HAP-1 (cell line): ENCODE results near the gene NAP1L4.

Experiments used
- DNase-seq, 2 experiments: peaks; one replicate each; pipeline ENCODE4 v3.0.0-alpha.2; 2016 to 2020; ENCODE audit warnings: low spot score in 2 of 2
- H3K27me3 ChIP-seq: fragments of 250-450 bp; sonication (Bioruptor Pico); 2 replicates; pipeline ENCODE4 v1.5.1; 2020; ENCODE audit warnings: low read depth, mild to moderate bottlenecking, moderate library complexity
- H3K36me3 ChIP-seq: fragments of 250-450 bp; sonication (Bioruptor Pico); replicated peaks from 2 replicates; pipeline ENCODE4 v1.5.1; 2020; ENCODE audit warnings: mild to moderate bottlenecking
- H3K4me1 ChIP-seq: fragments of 250-450 bp; sonication (Bioruptor Pico); 2 replicates; pipeline ENCODE4 v1.5.1; 2020; ENCODE audit warnings: mild to moderate bottlenecking
- H3K4me3 ChIP-seq: fragments of 250-450 bp; sonication (Bioruptor Pico); 2 replicates; pipeline ENCODE4 v1.5.1; 2020; ENCODE audit warnings: mild to moderate bottlenecking, moderate library complexity
- H3K9me3 ChIP-seq: fragments of 250-450 bp; sonication (Bioruptor Pico); 2 replicates; pipeline ENCODE4 v1.5.1; 2020; ENCODE audit warnings: mild to moderate bottlenecking, moderate library complexity
- in situ Hi-C: fragments of 300-500 bp; cut with MboI; formaldehyde crosslinking; loops from 3 replicates; pipeline ENCODE4 v1.14.3; 2020; ENCODE audit warnings: low sequenced_read_pairs, inconsistent platforms, mixed read lengths

The NAP1L4 gene

DNA sequence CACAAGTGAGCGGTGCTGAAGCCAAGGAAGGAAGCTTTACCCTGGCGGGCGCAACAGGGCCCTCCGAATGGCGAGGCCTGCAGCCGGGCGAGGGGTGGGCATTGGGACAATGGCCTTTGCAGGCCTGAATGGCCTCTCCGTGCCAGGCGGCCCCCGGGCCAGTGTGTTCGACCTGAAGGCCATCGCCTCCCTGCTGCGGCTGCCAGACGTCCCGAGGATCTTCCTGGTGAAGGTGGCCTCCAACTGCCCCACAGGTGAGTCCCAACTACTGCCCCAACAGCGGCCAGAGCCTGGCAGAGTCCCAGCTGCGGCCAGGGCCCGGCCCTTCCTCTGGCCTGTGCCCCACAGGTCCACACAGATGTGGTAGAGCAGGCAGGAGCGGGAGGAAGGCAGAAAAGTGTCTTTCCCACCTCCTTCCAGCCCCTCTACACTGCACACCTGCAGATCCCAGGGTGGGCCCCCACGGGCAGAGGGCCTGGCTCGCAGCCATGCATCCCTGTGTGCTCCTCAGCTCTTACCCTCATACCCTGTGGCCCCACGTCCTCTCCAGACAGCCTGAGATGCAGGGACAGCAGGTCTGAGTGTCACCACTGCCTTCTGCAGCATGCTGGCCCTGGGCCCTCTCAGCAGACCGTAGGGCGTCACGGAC, 74.2 kb downstream of the NAP1L4 start:
- no peaks in the 10 kb centered on the region for H3K36me3 ChIP-seq
- no peaks in the 10 kb centered on the region for H3K4me1 ChIP-seq
- no peak for DNase-seq
- in situ Hi-C loops, result no loop called here
- H3K9me3 ChIP-seq, result no peaks in the 10 kb centered on the region
- H3K27me3 ChIP-seq, result no peaks in the 10 kb centered on the region
- no peak overlapping the region for H3K4me3 ChIP-seq

DNA sequence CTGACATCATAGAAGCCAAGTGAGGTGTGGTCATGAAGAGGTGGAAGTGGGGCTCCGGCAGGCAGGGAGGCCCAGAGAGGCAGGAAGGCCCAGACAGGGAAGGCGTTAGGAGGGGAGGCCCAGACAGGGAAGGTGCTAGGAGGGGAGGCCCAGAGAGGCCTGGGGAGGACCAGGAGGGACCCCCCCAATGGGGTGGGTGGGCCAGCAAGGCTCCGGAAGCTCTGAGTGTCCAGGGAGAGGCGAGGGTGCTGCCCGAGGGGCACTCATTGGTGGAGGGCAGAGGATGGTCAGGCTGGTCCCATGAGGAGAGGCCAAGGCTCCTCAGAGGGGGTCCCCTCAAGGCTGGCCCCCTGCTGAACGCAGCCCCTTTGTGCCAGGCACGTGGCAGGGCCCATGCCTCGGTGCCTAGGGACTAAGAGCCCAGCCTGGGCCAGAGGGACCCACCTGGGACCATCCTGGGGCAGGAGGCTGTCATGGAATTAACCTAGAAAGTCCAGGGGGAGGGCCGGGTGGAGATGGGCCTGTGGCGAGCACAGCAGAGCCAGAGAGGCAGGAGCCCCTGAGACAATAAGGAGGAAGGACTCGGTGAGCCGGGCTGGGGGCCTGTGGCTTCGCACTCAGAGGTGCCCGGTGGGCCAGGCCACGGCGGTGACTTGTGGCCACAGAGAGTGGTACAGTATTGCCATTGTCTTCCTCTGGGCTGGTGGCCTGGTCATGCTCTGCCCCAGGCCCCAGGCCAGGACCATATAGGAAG, 75.1 kb downstream of the NAP1L4 start:
- Histone ChIP-seq H3K36me3 (no peaks in the 10 kb centered on the region), H3K27me3 (no peaks in the 10 kb centered on the region), H3K4me1 (no peaks in the 10 kb centered on the region), H3K4me3 (no peak overlapping the region), H3K9me3 (no peaks in the 10 kb centered on the region)
- in situ Hi-C loops, result no loop called here
- DNase-seq, result no peak

DNA sequence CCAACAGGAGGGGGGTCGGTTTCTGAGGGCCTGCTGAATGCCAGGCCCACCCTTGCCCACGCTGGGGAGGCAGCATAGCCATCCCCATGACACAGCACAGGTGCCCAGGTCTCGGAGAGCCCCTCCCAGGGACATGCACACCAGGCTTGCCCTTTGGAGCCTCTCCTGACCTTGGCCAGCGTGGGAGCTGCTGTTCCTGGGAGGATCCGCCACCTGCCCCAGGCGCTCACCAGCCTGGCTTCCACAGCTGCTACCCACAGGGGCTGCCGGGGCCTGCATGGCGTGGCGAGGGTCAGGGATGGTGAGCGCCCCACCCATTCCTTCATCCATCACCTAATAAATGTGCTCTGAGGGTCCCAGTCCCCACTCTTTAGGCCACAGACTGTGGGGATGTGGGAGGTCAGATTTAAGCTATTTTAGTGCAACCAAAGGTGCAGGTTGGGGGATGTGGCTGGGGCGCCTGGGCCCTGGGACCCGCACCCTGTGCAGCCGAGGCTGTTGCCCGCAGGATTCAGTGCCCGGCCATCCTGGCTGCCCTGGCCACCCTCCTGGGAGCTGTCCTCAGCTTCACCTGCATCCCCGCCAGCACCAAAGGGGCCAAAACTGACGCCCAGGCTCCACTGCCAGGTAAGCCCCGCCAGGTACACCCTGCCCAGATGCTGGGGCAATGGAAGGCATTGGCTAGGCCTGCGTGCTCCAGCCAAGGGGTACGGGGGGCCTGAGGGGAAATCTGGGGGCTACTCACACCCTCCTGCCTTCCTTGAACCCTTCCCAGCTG, 75.8 kb downstream of the NAP1L4 start:
- in situ Hi-C loops, result no loop called here
- Histone ChIP-seq H3K4me3 (no peak overlapping the region), H3K4me1 (no peaks in the 10 kb centered on the region), H3K27me3 (no peaks in the 10 kb centered on the region), H3K36me3 (no peaks in the 10 kb centered on the region), H3K9me3 (no peaks in the 10 kb centered on the region)
- DNase-seq, result no peak

DNA sequence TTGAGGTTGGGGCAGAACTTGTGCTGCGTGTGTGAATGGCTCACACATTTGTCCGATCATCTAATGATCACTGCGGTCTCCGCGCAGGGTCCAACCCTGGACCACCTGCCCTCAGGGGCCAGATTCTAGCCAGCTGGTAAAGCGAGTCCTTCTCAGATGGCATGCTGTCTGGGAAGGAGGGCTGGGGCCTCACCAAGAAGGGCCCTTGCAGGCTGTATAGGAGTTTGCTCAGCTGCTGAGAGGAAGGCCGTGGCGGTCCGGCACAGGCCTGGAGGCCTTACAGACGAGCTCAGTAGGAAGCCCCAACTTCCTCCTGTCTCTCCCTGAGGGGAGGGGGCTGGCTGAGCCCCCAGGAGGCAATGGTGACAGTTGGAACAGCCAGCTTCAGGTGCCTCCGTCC, 76.7 kb downstream of the NAP1L4 start:
- no peak for DNase-seq
- Histone ChIP-seq H3K36me3 (no peaks in the 10 kb centered on the region), H3K27me3 (no peaks in the 10 kb centered on the region), H3K4me1 (no peaks in the 10 kb centered on the region), H3K4me3 (no peak overlapping the region), H3K9me3 (no peaks in the 10 kb centered on the region)
- in situ Hi-C loops, result no loop called here

DNA sequence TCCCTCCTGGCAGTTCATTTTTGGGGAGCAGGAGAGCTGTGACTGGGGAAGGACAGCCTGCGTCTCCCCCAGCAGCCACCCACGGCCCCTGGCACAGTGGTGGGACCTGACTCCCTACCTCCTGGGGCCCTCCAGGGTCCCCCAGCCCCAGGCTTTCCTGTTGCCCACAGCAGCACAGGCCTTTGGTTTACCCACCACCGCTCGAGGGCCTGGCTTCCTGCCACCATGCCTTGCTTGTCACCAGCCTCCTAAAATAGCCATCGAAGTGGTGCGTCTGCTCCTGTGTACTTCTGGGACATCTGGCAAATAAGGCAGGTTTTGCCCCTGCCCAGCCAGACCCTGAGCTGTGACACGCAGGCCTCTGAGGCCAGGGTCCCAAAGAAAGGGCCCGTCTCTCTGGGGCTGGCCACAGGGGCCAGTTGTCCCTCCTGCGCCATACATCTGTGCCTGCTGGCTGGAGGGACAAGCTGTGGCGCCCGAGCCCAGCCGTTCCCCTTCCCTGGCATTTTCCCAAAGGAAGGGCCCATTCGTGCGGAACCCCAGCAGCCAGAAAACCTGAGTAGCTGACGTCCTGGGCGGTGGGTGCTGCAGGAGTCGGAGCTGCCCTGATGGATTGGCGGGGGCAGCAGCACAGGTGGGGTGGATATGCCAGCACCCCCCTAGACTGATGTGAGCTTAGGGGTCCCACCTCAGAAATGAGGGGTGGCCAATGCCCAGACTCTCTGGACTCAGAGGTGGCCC, 77.5 kb downstream of the NAP1L4 start:
- in situ Hi-C loops, result no loop called here
- DNase-seq, result no peak
- no peaks in the 10 kb centered on the region for H3K27me3 ChIP-seq
- no peaks in the 10 kb centered on the region for H3K9me3 ChIP-seq
- no peaks in the 10 kb centered on the region for H3K36me3 ChIP-seq
- no peaks in the 10 kb centered on the region for H3K4me1 ChIP-seq
- H3K4me3 ChIP-seq, result no peak overlapping the region

DNA sequence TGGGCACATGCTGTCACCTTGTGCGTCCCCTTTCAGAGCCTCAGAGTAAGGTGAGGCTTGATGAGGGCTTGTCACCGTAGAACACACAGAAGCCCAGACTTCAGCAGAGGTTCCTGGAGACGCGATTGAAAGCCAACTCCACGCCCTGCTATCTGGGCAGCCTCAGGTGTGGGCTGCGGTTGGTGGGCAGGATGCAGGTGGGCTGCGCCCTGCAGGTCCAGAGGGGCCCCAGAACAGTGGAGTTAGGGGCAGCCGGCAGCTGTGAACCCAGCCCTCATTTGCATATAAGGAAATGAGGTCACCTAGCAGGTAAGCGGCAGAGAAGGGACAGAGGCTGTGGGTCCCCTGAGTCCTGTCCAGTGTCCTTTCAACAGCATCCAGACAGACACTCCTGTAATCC, 78.4 kb downstream of the NAP1L4 start:
- no peaks in the 10 kb centered on the region for H3K27me3 ChIP-seq
- H3K9me3 ChIP-seq, result no peaks in the 10 kb centered on the region
- in situ Hi-C loops, result no loop called here
- no peaks in the 10 kb centered on the region for H3K36me3 ChIP-seq
- no peak for DNase-seq
- H3K4me1 ChIP-seq, result no peaks in the 10 kb centered on the region
- H3K4me3 ChIP-seq, result no peak overlapping the region

DNA sequence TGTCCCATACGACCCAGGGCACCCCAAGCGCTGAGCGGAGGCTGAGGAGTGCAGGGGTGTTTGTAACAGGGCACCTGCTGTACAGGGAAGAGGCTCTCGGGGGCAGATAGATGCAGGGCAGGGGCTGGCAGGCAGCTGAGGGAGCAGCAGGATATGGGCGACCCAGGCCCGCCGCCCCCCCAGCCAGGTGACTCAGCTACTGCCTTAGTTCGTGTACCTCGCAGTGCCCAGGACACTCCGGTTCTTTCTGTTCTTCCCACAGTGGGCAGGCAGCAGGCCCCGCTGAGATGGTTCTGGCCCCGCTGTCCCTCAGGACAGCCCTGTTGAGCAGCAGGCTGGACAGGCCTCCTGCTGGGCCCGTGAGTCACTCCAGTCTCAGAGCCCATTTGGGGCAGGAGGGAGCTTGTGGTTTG, 79.1 kb downstream of the NAP1L4 start:
- Histone ChIP-seq H3K36me3 (no peaks in the 10 kb centered on the region), H3K27me3 (no peaks in the 10 kb centered on the region), H3K4me1 (no peaks in the 10 kb centered on the region), H3K9me3 (no peaks in the 10 kb centered on the region), H3K4me3 (no peak overlapping the region)
- in situ Hi-C loops, result no loop called here
- no peak for DNase-seq

DNA sequence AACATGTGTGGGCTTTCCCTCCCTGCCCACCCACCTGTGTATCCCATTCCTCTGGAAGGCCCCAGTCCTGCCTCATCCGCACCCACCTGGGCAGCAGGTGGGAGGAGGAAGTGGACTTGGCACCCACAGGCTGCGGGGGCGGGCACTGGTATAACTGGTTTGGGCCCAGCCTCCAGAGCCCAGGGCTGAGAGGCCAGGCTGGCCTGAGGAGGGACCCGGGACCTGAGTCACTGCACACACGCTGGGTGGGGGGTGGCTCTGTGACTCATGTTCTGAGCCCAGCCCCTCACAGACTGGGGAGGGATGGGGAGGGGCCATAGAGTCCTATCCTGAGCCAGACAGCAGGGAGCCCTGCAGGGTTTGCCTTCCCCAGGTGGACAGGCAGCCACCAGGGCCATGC, 79.6 kb downstream of the NAP1L4 start:
- H3K36me3 ChIP-seq, result no peaks in the 10 kb centered on the region
- no peaks in the 10 kb centered on the region for H3K9me3 ChIP-seq
- no peaks in the 10 kb centered on the region for H3K27me3 ChIP-seq
- H3K4me1 ChIP-seq, result no peaks in the 10 kb centered on the region
- in situ Hi-C loops, result no loop called here
- no peak for DNase-seq
- H3K4me3 ChIP-seq, result no peak overlapping the region

DNA sequence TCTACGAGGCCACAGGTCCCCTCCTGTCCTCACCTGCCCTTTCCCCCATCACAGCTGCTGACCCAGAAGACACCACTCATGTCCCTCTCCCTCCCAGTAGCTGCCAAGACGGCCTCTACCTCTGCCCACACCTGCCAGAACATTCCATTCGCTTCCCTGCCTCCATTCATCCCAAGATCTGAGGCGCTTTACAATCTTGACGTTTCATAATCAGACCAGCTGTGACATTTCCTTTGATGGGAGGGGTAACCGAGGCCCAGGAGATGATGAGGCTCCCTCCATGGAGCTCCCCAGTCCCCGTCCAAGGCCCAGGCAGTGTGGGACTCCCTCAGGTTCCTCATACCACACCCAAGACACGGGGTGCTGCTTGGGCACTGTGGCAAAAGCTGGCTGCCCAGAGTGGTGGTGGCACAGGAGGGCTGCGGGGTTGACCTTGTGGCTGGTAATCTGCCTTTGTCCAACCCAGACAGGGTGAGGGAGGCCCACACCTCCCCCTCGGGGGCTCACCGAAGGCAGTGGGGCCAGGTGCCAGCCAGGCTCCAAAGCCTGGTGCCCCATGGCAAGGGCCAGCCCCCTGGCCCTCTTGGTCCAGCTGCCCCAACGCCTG, 80.2 kb downstream of the NAP1L4 start:
- H3K36me3 ChIP-seq, result no peaks in the 10 kb centered on the region
- in situ Hi-C loops, result no loop called here
- no peak overlapping the region for H3K4me3 ChIP-seq
- no peaks in the 10 kb centered on the region for H3K27me3 ChIP-seq
- no peaks in the 10 kb centered on the region for H3K4me1 ChIP-seq
- DNase-seq, result no peak
- H3K9me3 ChIP-seq, result no peaks in the 10 kb centered on the region

DNA sequence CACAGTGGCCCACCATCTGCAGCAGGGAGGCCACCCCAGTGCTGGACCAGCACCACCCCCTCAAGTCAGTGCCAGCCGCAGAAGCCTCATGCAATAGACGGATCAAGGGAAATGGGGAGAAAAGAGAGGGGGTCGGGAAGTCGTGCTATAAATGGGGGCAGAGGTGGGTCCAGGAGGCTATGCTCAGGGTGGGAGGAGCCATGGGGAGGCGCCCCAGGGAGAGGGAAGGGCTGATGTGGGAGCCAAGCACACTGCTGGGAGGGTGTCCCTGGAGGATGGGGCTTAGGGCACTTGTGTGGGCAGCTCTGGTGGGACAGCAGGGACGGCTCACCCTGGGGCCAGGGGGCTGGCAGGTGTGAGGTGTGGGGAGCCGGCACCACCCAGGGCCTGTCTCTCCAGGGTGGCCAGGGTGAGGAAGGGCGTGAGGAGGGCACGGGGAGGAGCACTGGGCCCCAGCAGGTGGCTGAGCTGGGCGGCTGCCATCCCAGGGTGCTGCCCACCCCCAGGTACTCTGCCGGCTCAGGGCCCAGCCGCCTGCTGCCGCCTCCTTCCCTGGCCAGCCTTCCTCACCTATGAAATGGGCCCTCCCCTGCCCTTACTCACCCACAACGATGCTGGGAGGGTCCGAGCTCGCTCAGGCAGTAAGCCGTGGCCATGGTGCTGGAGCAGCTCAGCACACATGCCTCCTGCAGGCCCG, 80.9 kb downstream of the NAP1L4 start:
- Histone ChIP-seq H3K9me3 (no peaks in the 10 kb centered on the region), H3K4me1 (no peaks in the 10 kb centered on the region), H3K4me3 (no peak overlapping the region), H3K27me3 (no peaks in the 10 kb centered on the region), H3K36me3 (no peaks in the 10 kb centered on the region)
- in situ Hi-C loops, result no loop called here
- DNase-seq, result no peak

DNA sequence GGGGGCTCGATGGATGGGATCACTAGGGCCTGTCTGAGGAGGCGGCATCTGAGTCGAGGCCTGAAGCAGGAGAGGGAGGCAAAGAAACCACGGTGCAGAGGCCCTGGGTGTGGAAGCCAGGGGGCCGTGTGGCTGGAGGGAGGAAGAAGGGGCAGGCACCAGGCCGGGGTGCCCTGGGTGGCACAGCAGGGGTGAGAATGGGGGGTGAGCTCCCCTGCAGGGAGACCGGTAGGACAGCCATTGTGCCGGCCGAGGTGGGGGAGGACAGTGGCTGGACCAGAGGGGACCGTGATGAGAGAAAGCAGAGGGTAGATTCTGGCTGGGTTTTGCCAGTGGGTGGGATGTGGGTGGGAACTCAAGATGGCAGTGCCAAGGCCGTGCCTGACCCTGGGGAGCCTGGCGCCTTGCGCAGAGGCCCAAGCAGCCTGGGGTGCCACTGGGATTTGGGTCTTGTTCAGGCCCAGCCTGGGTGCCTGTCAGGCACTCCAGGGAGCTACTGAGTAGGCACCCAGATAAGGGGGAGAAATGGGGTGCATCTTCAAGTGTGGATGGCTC, 81.7 kb downstream of the NAP1L4 start:
- DNase-seq, result no peak
- H3K4me1 ChIP-seq, result no peaks in the 10 kb centered on the region
- no peaks in the 10 kb centered on the region for H3K9me3 ChIP-seq
- no peak overlapping the region for H3K4me3 ChIP-seq
- in situ Hi-C loops, result no loop called here
- H3K27me3 ChIP-seq, result no peaks in the 10 kb centered on the region
- H3K36me3 ChIP-seq, result no peaks in the 10 kb centered on the region

DNA sequence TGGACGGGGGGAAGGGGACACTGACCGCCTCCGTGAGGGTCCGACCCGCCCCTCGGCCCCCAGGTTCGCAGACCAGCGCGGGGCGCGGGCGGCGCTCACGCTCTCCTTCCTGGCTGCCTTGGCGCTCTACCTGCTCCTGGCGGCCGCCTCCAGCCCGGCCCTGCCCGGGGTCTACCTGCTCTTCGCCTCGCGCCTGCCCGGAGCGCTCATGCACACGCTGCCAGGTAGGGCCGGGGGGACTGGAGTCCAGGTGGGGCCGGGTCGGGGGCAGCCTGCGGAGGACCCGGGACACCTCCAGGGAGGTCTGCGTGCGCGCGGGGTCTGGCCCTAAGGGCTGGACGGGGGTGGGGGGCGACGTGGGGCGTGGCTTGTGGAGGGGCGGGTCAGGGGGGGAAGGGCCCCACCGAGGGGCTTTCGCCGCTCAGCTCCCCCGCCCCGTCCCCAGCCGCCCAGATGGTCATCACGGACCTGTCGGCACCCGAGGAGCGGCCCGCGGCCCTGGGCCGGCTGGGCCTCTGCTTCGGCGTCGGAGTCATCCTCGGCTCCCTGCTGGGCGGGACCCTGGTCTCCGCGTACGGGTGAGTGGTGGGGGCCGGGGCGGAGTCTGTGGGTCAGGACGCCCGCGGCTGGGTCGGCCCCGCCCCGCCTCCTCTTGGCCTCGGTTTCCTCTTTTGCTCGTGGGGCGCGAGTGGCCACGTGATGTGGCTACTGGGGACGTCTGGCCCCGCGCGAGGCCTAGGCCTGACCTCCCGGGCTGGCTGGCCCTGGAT, 82.8 kb downstream of the NAP1L4 start:
- DNase-seq, result no peak
- H3K4me1 ChIP-seq, result no peaks in the 10 kb centered on the region
- no peak overlapping the region for H3K4me3 ChIP-seq
- no peaks in the 10 kb centered on the region; the same call in 1 of the 2 replicates for H3K36me3 ChIP-seq
- H3K27me3 ChIP-seq, result no peaks in the 10 kb centered on the region
- no peaks in the 10 kb centered on the region for H3K9me3 ChIP-seq
- in situ Hi-C loops, result no loop called here
